Left ventricle myocardium superior (tissue), 1 donor: ENCODE data around the gene CNGA3. TPM values are rescaled to one million over a fixed set of nuclear protein-coding genes. Genes with fewer than 3 reads are reported as not detected.
"Not testable (repeated sequence)": the region's sequence is repeated elsewhere in the genome, so short reads cannot be mapped to it uniquely, and the experiment has no call there.

Experiments used
- ATAC-seq: fragments of 200-7000 bp; cut with Tn5 transposase; one replicate; pipeline ENCODE4 v1.9.1; 2020; ENCODE audit warnings: mild to moderate bottlenecking, moderate library complexity
- DNase-seq: peaks from one replicate; pipeline ENCODE4 v3.0.0-alpha.2; 2020
- intact Hi-C: fragments of 100-400 bp; cut with micrococcal nuclease; formaldehyde crosslinking; loops from one replicate; pipeline ENCODE4 v1.11.0; 2022
- long read RNA-seq: library from polyadenylated mRNA; unstranded; transcript quantifications from one replicate; pipeline ENCODE4 v2.0.0, GENCODE V29; 2021
- total RNA-seq: library from RNA; stranded (reverse); fragmentation: NEBNext Ultra II Directional; extraction: Animal tissue kit (Norgen Biotek cat#: 25700); gene quantifications from one replicate; pipeline ENCODE4 v1.2.1, GENCODE V29; 2021
- donor health status: DM: no; HTN: yes; CAD: no; lungs with severe emphysema.

The CNGA3 gene
- total RNA-seq: not detected
- long read RNA-seq: 0 reads

DNA sequence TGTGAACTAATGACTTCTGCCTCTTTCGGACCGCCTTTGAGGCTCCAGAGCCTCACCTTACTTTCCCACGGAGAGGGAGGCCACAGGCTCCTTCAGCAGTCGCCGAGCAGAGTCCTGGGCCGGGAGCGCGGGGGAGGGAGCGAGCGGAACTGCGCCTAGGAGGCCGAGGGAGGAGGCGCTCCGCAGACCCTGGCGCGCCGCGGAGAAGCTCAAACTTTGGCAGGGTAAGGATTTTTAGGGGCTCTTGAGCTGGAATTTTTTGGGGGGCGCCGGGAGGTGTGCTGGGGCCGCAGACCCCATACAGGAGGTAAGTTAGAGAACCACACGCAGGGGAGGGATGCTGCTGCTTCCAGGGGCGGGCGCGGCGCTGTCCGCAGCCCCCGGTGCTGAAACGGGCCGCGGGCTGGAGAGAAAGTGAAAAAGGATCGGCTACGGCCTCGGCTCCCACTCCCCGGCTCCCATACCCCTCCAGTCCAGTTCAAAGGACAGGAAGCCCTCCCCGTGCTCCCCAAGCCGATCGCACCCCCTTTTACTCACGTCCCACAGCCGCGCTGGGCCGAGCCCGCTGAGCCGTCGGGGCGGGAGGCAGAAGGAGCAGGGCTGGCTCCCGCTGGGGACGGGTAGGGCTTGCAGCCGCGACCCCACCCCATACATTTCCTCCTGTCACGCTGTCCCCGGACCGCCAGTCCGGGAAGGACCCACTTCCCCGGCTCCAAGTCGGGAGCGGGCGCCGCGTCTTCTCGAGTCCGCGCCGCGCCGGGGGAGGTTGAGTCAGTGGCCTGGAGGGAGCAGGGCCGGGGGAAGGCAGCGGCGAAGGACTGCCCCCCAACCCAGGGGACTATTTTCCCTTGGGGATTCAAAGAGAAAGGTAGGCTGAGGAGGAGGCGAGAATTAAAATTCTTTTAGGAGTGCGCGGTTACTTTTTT lies at the start of gene CNGA3:
CNGA3 (plus strand) TSS at position 146 of the 926 bp plus-strand sequence. CDS start 23,520 bp downstream, outside the sequence.
- DNase-seq: peak; percentile 47
- ATAC-seq: peak; percentile 45
- intact Hi-C loops: no loop called here

DNA sequence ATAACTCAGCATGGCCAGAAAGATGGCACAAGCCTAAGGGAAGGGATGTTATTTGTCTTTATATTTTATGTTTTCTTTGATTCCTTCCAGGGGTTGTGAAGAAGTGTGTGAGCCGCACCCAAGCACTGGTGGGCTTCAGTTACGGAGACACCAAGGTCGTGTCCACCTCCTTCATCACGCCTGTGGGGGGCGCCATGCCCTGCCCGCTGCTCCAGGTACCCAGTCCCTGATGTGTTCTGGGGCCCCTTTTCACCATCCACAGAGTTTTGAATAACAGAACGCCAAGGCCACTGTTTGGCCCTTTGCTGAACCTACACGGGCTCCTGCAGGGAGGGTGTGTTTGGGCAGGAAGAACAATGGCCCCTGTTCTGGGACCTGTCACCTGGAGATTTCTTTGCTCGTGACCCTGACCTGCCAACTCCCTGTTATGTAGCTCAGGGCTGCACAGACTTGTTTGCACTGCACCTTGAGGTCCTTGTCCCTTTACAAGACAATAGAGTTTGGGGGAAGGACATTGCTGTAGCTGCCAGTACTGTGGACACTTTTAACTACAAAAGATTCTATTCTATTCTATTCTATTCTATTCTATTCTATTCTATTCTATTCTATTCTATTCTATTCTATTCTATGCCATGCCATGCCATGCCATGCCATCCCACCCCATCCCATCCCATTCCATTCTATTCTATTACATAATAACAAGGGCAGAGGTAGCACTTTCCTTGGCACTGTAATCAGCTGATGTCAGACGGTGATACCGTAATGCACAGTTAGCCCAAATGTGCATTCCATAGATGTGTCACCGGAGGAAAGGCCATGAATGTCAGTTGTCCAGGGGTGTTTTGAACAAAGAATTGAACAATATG lies 48.2 kb upstream of the CNGA3 start:
- no peak for ATAC-seq
- intact Hi-C loops: no loop called here

DNA sequence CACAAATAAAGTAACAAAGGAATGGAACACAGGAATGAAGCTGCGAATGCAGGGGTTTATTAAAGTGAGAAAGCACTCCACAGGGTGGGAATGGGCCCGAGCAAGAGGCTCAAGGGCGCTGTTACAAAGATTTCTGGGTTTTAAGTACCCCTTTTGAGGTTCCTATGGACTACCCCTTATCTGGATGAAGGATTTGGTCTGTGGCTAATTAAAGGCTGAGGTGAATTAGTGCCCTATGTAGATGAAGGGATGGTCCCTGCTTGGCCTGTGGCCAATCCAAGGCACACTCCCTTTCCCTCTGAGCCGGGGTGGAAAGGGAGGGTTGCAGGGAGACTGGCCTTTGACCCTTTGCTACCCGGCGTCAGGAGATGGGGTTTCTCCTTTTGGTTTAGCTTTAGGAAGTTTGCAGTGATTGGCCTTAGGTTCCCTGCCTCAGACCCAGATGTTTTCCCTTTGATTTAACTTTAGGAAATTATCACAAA lies 47.5 kb upstream of the CNGA3 start:
- intact Hi-C loops: no loop called here
- no peak for ATAC-seq

More for the DNA sequence above, 48.2 kb upstream of the CNGA3 start:
- DNase-seq: no peak

DNA sequence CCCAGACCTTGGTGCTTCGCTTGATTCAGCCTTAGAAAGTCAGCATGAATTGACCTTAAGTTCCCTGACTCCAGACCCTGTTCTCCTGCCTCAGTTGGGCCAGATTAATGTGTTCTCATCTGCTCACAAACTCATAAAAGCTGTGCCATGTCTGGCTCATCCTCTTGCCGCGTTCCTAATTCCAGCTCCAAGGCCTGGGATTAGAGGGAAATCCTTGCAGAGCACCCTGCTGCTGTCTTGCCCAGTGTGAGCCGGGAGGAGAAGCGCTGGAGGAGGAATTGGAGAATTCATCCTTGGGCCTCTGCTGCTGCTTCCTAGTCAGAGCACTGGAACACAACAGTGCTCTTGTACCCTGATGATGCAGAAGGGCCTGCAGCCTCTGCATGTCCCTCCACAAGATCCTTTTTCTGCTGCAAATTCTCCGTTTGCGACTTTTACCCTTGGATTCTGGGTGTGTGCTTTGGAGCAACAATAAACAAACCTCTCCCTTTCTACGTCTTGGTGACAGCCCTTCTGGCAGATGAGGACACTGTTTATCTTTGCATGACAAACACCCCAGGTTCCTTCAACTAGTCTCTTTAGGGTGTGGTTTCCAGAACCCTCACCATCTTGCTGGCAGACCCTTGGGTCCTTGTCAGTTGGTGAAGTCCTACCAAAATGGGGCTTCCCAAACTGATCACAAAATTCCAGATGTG lies 46.9 kb upstream of the CNGA3 start:
- intact Hi-C loops: no loop called here
- ATAC-seq (no peak), DNase-seq (no peak)

More for the DNA sequence above, 47.5 kb upstream of the CNGA3 start:
- no peak for DNase-seq

DNA sequence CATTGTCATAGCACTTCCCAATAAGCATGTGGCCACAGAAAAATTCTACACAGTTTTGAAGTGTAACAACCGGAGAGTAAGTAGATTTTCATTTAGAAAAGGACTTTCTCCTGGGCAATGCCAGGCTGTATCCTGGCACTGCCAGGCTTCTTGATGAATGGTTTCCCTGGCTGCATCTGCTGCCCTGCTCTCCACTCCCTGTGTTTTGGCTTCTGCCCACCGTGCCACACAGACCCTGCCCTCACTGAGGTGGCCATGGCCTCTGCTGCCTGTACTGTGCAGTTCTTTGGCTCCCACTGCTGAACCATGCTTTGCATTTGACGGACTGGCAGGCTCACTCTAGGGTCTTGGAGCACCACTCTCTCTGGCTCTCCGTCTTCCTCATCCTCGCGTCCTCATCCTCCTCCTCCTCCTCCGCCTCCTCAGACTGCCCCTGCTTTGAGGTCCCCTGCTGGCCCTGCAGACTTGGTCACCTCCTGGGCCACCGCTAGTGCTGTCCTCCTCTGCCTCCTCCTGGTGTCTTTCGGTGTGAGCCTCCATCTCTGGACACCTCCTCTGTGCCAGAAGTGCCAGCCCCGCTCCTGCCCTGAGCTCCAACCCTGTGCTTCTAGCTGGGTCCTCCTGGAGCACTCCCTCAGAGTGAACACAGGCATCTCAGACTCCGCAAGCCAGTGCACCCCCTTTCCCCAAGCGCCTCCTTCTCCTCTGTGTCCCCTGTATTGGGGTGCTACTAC lies 45.9 kb upstream of the CNGA3 start:
- ATAC-seq (no peak), DNase-seq (no peak)
- intact Hi-C loops: no loop called here

DNA sequence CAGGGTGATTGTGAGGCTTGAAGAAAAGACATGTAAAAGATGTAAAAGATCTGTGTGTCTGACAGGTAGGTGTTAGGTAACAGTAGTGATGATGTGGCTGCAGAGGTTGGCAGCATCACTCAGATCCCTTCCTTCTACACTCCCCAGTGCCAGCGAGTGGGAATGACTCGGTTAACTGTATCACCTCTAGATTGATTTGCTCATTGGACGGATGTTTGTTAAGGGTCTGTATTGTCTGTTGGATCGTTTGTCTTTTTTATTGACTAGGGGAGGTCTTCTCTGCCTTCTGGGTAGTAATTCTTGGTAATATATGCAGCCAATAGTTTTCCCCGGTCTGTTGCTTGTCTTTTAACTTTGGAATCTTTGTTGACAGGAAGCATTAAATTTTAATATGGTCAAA lies 44.8 kb upstream of the CNGA3 start:
- intact Hi-C loops: no loop called here
- no peak for ATAC-seq
- DNase-seq: no peak

DNA sequence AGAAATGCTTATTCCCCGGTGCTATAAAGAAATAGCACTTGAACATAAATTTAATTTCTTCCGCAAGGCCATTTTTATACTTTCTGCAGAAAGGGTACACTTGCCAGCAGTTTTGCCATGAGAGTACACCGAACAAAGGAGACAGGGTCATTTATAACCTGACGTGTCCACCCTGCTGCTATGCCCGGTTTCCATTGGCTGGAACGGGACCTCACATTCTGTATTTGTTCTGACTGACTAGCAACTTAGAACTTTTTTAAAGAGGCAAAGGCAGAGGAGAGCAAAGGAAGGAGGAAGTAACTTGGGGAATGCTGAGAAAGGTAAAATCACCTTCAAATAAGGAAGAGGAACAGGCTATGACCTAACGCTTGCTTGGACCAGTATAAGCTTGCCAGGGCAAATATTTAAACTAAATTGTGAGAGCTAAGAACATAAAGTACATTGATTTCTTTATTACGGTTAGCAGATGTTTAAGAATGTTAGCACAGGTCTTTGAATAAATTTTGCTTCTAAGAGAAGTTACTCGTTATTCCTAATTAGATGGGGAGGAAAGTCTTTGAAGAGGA lies 39.0 kb upstream of the CNGA3 start:
- intact Hi-C loops, ATAC-seq, DNase-seq: not testable (repeated sequence)

DNA sequence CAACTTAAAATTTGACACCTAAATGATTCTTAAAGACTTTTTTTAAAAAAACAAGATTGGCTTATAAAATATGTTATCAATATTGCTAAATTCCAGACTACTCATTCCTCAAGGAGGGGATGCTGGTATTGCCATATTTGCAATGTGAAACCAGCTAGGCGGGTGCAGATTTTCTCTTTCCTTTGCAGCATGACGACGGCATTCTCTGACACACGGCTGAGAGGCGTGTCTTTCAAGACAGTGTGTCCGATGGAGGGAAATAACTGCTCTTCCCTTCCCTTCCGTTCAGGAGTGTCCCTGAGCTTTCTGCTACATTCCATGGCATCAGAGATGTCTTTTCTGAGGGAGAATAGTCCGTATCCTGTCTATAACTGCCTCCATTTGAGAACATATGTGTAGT lies 38.2 kb upstream of the CNGA3 start:
- intact Hi-C loops: no loop called here
- ATAC-seq (no peak), DNase-seq (no peak)

DNA sequence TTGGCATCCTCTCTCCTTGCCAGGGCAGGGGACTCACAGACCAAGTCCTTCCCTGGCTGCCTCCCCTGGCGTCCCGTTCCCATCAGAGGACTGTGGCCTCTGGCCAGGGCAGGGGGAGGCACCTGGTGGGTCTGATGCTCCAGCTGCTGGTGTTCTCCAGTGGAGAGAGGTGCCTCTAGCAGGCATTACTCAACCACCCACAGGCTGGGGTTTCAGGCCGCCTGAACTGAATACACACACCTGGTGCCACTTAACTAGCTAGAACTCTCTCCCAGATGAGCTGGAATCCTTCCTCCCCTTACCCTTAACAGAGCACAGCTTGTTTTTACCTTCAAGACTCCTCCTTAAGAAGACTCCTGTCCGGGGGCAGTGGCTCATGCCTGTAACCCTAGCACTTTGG lies 37.7 kb upstream of the CNGA3 start:
- intact Hi-C loops: no loop called here
- ATAC-seq (no peak), DNase-seq (no peak)

DNA sequence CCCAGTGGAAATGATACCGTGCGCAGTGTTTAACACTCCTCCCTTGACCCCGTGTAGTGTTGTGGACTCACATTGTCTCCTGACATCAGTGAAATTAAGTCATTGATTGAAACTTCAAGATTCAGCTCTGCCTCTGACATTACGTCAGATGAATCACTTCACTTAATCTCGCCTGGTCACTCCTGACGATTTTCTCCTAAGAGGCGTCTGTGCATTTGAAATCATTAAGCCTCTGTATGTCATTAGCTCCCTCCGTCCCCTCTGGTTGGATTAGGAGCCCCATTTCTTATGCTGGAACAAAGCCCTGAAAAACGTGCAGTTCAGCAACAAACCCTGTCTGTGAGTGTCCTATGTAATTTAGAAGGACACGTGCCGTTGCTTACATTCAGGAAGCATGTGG lies 36.7 kb upstream of the CNGA3 start:
- DNase-seq: no peak
- intact Hi-C loops: no loop called here
- ATAC-seq: no peak

DNA sequence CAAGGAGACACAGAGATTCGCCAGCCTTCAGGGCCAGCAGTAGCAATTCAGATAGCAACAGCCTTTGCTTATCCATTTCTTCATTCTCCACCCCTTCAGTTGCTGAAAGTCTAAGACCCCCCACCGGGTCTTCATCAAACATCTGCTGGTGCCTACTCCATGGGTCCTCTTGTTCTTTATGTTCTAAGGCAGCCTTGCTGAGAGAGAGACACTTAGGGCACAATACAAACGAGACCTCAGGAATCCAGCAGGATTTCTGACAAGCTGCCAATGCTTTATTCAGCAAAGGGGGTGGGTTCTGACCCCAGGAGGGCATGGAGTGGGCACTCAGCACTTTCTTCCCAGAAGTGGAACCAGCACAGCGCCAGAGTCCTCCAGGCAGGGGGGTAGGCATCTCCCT lies 36.2 kb upstream of the CNGA3 start:
- no peak for ATAC-seq
- intact Hi-C loops: no loop called here

DNA sequence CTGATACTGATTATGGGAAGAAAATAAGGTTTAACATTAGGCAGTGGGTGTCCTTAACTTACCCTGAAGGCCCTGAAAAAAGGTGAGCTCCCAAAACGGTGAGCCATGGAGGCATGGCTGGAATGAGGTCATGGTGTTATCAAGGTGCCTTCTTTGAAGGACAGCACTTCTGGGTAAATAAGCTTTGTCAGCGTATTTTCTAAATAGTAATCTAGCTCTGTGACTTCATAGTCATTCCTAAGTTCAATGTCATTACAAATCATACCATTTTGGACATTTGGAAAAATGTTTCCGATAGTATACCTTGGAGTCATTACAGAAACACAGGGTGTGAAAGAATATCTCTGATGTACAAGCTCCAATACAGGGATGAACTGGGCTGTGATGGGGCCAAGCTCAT lies 35.2 kb upstream of the CNGA3 start:
- intact Hi-C loops: no loop called here
- DNase-seq: no peak
- ATAC-seq: no peak

More for the DNA sequence above, 36.2 kb upstream of the CNGA3 start:
- DNase-seq: no peak

DNA sequence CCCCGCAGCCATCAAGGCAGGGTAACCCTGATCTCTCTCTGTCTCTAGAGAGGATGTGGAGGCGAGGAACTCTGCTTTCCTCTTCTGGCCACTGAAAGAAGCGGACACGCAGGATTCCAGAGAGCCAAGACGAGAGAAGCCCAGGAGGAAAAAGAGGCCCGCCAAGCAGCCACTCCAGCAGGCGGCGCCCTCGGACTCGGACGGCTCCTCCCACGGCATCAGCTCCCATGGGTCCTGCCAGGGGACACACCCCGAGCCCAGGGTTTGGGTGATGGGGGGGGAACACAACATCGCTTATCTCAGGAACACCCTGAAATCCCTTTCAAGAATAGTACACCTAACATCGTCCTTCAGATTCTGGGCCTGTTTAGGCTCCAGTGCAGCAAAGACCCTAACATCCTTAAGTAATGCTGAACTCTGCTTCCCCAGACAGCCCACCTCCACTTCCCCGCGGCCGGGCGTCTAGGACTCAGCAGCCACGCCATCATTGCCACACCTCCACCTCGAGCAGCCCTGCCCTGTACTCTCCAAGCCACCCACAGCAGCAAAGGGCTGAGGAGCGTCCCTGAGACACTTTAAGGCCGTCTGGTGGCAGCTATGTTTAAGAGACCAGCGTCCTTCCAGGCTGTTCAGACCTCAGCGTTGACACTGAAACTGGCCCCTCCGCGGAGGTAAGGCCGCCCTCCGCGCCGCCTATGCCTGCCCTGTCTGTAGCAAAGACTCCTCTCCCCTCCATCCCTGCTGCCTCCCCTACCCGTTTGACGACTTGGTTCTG lies 34.3 kb upstream of the CNGA3 start:
- DNase-seq (no peak), ATAC-seq (no peak)
- intact Hi-C loops: no loop called here

DNA sequence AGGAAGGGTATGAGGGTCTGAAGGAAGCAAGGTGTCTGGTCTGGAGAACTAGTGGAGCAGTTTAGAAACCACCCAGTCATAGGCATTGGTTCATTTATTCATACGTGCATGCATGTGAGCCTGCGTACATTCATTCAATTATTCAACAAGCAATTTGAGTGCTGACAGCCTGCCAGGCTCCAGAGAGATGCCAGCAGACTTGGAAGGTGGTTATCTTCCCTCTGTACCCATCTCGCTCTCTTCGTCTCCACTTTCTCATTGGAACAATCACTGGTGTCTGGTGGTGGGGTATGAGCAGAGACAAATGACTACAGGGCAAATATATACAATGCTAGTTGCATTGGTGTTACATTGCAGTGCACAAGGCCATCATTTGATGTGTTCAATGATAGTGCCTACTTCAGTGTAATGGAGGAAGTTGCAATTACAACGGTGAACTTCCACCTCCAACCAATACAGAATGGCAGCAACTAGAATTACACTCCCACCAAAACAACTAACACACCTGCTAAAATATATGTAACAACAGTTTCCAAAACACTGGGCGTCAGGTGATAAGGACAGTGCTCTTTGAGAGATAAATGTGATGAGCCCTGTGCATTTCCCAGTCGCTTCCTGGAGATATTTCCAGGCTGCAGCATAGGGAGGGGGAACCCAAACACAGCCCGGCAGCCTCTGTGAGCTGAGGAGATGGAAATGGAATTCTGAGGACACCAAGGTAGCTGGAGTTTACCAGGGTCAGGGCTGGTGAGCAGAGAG lies 32.6 kb upstream of the CNGA3 start:
- DNase-seq (no peak), ATAC-seq (no peak)
- intact Hi-C loops: no loop called here

DNA sequence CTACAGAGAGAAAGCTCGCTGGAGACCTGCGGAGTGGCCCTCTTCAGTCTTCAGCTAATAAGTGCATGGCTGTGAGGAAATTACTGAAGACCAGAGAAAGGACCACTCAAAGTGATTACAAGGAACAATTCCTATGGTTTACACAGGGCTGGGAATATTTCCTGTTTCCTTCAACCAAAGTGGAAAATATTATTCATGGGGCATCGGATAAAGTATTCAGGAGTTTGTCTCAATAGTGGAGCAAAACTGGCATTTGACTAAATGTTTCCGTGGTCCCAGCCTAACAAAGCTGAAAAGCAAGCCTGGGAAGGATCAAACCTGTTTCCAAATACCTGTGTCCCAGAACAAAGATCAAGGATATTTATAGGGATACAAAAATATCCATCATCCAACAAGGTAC lies 32.0 kb upstream of the CNGA3 start:
- intact Hi-C loops: no loop called here
- ATAC-seq (no peak), DNase-seq (no peak)

DNA sequence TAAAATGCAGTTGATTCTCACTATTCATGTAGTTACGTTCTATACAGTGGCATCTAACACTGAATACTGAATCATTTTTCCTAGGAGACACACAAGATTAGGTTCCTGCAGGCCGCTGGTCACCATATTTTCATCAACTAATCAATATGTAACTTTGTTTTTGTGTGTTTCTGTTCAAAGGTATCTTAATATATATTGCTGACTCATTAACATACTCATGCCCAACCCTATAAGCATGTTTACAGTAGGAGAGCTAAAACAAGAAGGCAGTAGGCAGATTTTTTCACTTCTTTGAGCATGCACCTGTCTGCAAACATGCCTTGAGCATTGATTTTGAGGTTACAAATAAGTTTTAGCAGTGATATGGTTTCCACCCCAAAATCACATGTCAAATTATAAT lies 30.3 kb upstream of the CNGA3 start:
- intact Hi-C loops: no loop called here
- DNase-seq: no peak
- ATAC-seq: no peak

DNA sequence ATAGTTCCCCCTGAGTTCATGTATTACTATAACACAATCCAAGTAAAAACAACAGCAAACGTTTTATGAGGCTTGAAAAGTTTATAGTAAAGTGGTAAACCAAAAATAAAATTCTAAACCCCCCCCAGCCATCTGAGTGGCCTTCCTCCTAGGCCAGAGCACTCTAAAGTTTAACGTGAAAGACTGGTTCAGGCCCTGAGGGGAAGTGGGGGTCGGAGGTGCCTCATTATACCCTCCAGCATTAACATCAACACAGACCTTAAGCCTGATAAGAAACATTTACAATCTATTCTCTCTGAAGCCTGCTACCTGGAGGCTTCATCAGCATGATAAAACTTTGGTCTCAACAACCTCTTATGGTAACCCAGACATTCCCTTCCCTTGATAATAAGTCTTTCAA lies 29.0 kb upstream of the CNGA3 start:
- ATAC-seq: no peak
- no peak for DNase-seq
- intact Hi-C loops: no loop called here
